IMR-90 (cell line): ENCODE results near the gene TDRD12. TPM values are rescaled to one million over a fixed set of nuclear protein-coding genes. Genes with fewer than 3 reads are reported as not detected.

ENCODE experiments used
- ATAC-seq: fragments of 200-7000 bp; cut with Tn5 transposase; 2 replicates; pipeline ENCODE4 v1.9.1; 2020; ENCODE audit warnings: low read depth, mild to moderate bottlenecking, moderate library complexity
- BruUV-seq: library from RNA; stranded (reverse); fragments of 400-500 nt; replicated peaks from 2 replicates; lab custom pipeline; 2021; lab: Mats Ljungman, UMichigan
- CTCF ChIA-PET: fragments of 300-600 bp; formaldehyde crosslinking; extraction: SDS; loops from one replicate; lab custom pipeline; 2021; ENCODE audit warnings: antibody characterized with exemption; lab: Yijun Ruan, JAX
- POLR2A ChIA-PET: fragments of 300-600 bp; sonication (Branson Sonifier 250); formaldehyde crosslinking; loops from one replicate; lab custom pipeline; 2022; ENCODE audit warnings: antibody characterized with exemption; ENCODE audit not compliant: unreplicated experiment; lab: Charles Lee
- DNase-seq: peaks from one replicate; pipeline ENCODE4 v3.0.0; 2013
- H2AFZ ChIP-seq: replicated peaks from 2 replicates; pipeline ENCODE3; 2013; ENCODE audit warnings: low read length, mild to moderate bottlenecking; ENCODE audit not compliant: poor library complexity
- H2AK5ac ChIP-seq: 2 replicates; pipeline ENCODE4 v1.6.1; 2013; ENCODE audit warnings: low read depth, low read length, inconsistent platforms
- H2AK9ac ChIP-seq: replicated peaks from 2 replicates; pipeline ENCODE3; 2013; ENCODE audit warnings: mild to moderate bottlenecking, low read depth, low read length, moderate library complexity; ENCODE audit not compliant: poor library complexity
- H2BK120ac ChIP-seq: 2 replicates; pipeline ENCODE4 v1.6.1; 2013; ENCODE audit warnings: low read depth, low read length, inconsistent platforms
- H2BK15ac ChIP-seq: 3 replicates; pipeline ENCODE4 v1.6.1; 2013; ENCODE audit warnings: low read depth, low read length, inconsistent platforms
- H2BK20ac ChIP-seq: 2 replicates; pipeline ENCODE4 v1.6.1; 2013; ENCODE audit warnings: low read depth, mild to moderate bottlenecking, inconsistent platforms, low read length, moderate library complexity
- H2BK5ac ChIP-seq: 2 replicates; pipeline ENCODE4 v1.6.1; 2013; ENCODE audit warnings: mild to moderate bottlenecking, low read depth, low read length, inconsistent platforms; ENCODE audit not compliant: poor library complexity, severe bottlenecking
- H3K14ac ChIP-seq: replicated peaks from 2 replicates; pipeline ENCODE4 v1.6.1; 2013; ENCODE audit warnings: low read depth, low read length, inconsistent platforms
- H3K18ac ChIP-seq: 2 replicates; pipeline ENCODE4 v1.6.1; 2013; ENCODE audit warnings: low read depth, low read length, control low read depth
- H3K23ac ChIP-seq: 2 replicates; pipeline ENCODE4 v1.6.1; 2013; ENCODE audit warnings: low read depth, low read length, inconsistent platforms
- H3K27ac ChIP-seq: 2 replicates; pipeline ENCODE4 v1.5.1; 2013; ENCODE audit warnings: mild to moderate bottlenecking, control low read depth, low read length; ENCODE audit not compliant: insufficient read depth
- H3K27me3 ChIP-seq: 2 replicates; pipeline ENCODE4 v1.6.1; 2013; ENCODE audit warnings: low read length; ENCODE audit not compliant: control insufficient read depth, insufficient read depth
- H3K36me3 ChIP-seq: 2 replicates; pipeline ENCODE4 v1.6.1; 2013; ENCODE audit warnings: low read length, mixed read lengths; ENCODE audit not compliant: control insufficient read depth, insufficient read depth
- H3K4ac ChIP-seq: 2 replicates; pipeline ENCODE4 v1.6.1; 2013; ENCODE audit warnings: low read depth, low read length, inconsistent platforms
- H3K4me1 ChIP-seq: 2 replicates; pipeline ENCODE4 v1.6.1; 2013; ENCODE audit warnings: low read length, mixed read lengths; ENCODE audit not compliant: control insufficient read depth, insufficient read depth
- H3K4me2 ChIP-seq: 2 replicates; pipeline ENCODE4 v1.6.1; 2013; ENCODE audit warnings: low read depth, mild to moderate bottlenecking, control low read depth, low read length, moderate library complexity
- H3K4me3 ChIP-seq: 2 replicates; pipeline ENCODE4 v1.5.1; 2013; ENCODE audit warnings: low read depth, mild to moderate bottlenecking, control low read depth, low read length, moderate library complexity; ENCODE audit not compliant: insufficient read depth
- H3K56ac ChIP-seq: 2 replicates; pipeline ENCODE4 v1.6.1; 2013; ENCODE audit warnings: low read length, inconsistent platforms; ENCODE audit not compliant: insufficient read depth; ENCODE audit errors: extremely low read depth
- H3K79me1 ChIP-seq, 2 experiments: 2 replicates each; pipeline ENCODE4 v1.6.1; 2013; ENCODE audit warnings: low read length in 2 of 2, inconsistent platforms in 1 of 2, low read depth in 1 of 2
- H3K9ac ChIP-seq: 2 replicates; pipeline ENCODE4 v1.6.1; 2013; ENCODE audit warnings: low read depth, low read length, control low read depth
- H3K9me1 ChIP-seq: 2 replicates; pipeline ENCODE4 v1.6.1; 2013; ENCODE audit warnings: low read length, inconsistent platforms; ENCODE audit not compliant: insufficient read depth
- H3K9me3 ChIP-seq: 2 replicates; pipeline ENCODE4 v1.6.1; 2013; ENCODE audit warnings: low read length; ENCODE audit not compliant: control insufficient read depth, insufficient read depth
- H4K20me1 ChIP-seq: 2 replicates; pipeline ENCODE4 v1.6.1; 2013; ENCODE audit warnings: low read length, inconsistent platforms; ENCODE audit not compliant: insufficient read depth
- H4K5ac ChIP-seq: 2 replicates; pipeline ENCODE4 v1.6.1; 2013; ENCODE audit warnings: mild to moderate bottlenecking, low read depth, low read length, control low read depth
- H4K8ac ChIP-seq, 2 experiments: 2 replicates each; pipeline ENCODE4 v1.6.1; 2013; ENCODE audit warnings: low read depth in 2 of 2, low read length in 2 of 2, control low read depth in 1 of 2, inconsistent platforms in 1 of 2
- H4K91ac ChIP-seq: 2 replicates; pipeline ENCODE4 v1.6.1; 2013; ENCODE audit warnings: low read depth, low read length, inconsistent platforms; ENCODE audit not compliant: insufficient read depth
- BHLHE40 ChIP-seq: fragments of 150-350 bp; IDR thresholded peaks from 2 replicates; pipeline ENCODE4 v1.6.1; 2016; ENCODE audit warnings: mild to moderate bottlenecking, low read depth, low read length
- CEBPB ChIP-seq: IDR thresholded peaks from 2 replicates; pipeline ENCODE4 v1.6.1; 2012; ENCODE audit warnings: low read depth, low read length, improper control_type of control experiment
- CHD1 ChIP-seq: IDR thresholded peaks from 2 replicates; pipeline ENCODE4 v1.6.1; 2012; ENCODE audit warnings: low read depth, low read length, improper control_type of control experiment
- ELK1 ChIP-seq: fragments of 150-350 bp; IDR thresholded peaks from 2 replicates; pipeline ENCODE4 v1.6.1; 2016; ENCODE audit warnings: low read depth, mild to moderate bottlenecking, low read length, moderate library complexity, borderline replicate concordance
- FOS ChIP-seq: fragments of 150-350 bp; IDR thresholded peaks from 2 replicates; pipeline ENCODE4 v1.6.1; 2016; ENCODE audit warnings: low read depth, low read length
- MAFK ChIP-seq: IDR thresholded peaks from 2 replicates; pipeline ENCODE4 v1.6.1; 2012; ENCODE audit warnings: low read depth, low read length, improper control_type of control experiment
- MAZ ChIP-seq: IDR thresholded peaks from 2 replicates; pipeline ENCODE4 v1.6.1; 2012; ENCODE audit warnings: low read depth, mild to moderate bottlenecking, low read length, improper control_type of control experiment, moderate library complexity, borderline replicate concordance
- MXI1 ChIP-seq: IDR thresholded peaks from 2 replicates; pipeline ENCODE4 v1.6.1; 2012; ENCODE audit warnings: low read depth, mild to moderate bottlenecking, low read length, moderate library complexity, borderline replicate concordance
- NFE2L2 ChIP-seq: fragments of 150-350 bp; IDR thresholded peaks from 2 replicates; pipeline ENCODE4 v1.6.1; 2016; ENCODE audit warnings: low read depth, mild to moderate bottlenecking, low read length
- POLR2A ChIP-seq: IDR thresholded peaks from 2 replicates; pipeline ENCODE4 v1.6.1; 2012; ENCODE audit warnings: mild to moderate bottlenecking, low read depth, low read length
- RAD21 ChIP-seq: IDR thresholded peaks from 2 replicates; pipeline ENCODE4 v1.6.1; 2012; ENCODE audit warnings: low read length, improper control_type of control experiment
- RCOR1 ChIP-seq: IDR thresholded peaks from 2 replicates; pipeline ENCODE4 v1.6.1; 2012; ENCODE audit warnings: mild to moderate bottlenecking, low read length, improper control_type of control experiment; ENCODE audit not compliant: insufficient replicate concordance
- RFX5 ChIP-seq: IDR thresholded peaks from 2 replicates; pipeline ENCODE4 v1.8.0; 2012; ENCODE audit warnings: low read depth, mild to moderate bottlenecking, low read length, moderate library complexity
- SMC3 ChIP-seq: fragments of 150-350 bp; IDR thresholded peaks from 2 replicates; pipeline ENCODE4 v1.6.1; 2016; ENCODE audit warnings: low read depth, mild to moderate bottlenecking, antibody characterized with exemption, low read length, moderate library complexity
- WGBS, 2 experiments: methylation state at CpG; one replicate each; pipeline versions ENCODE4 v1.1.5 to v1.1.7; 2013; ENCODE audit warnings: missing lambda C conversion rate in 2 of 2; ENCODE audit not compliant: insufficient read length in 1 of 2; ENCODE audit errors: extremely low coverage in 2 of 2; 5-methylcytosine and 5-hydroxymethylcytosine counted together
- dilution Hi-C: fragments of 300-500 bp; cut with HindIII; formaldehyde crosslinking; loops from one replicate; pipeline ENCODE4 v1.14.3; 2018; ENCODE audit warnings: low sequenced_read_pairs; ENCODE audit not compliant: unreplicated experiment
- in situ Hi-C: fragments of 300-500 bp; cut with MboI; formaldehyde crosslinking; loops from 3 replicates; pipeline ENCODE4 v1.14.3; 2019; ENCODE audit warnings: low sequenced_read_pairs, inconsistent platforms, mixed read lengths
- intact Hi-C: fragments of 100-400 bp; cut with micrococcal nuclease; formaldehyde crosslinking; loops from 2 replicates; pipeline ENCODE4 v1.10.0; 2022
- polyA plus RNA-seq, 3 experiments: library from polyadenylated mRNA; depleted of rRNA; stranded (reverse); fragments of >200 nt; gene quantifications; 2 replicates each; pipeline ENCODE4 v1.2.3, GENCODE V29; 2012; ENCODE audit warnings: low replicate concordance in 1 of 3
- total RNA-seq: library from RNA; depleted of rRNA; stranded (reverse); fragments of >200 nt; gene quantifications from 2 replicates; pipeline ENCODE4 v1.2.3, GENCODE V29; 2012
- TF ChIP-seq, protein P1 (sequence below): fragments of 150-350 bp; IDR thresholded peaks from 2 replicates; pipeline ENCODE4 v1.6.1; 2017; ENCODE audit warnings: mild to moderate bottlenecking, antibody characterized with exemption, low read length, low read depth
- TF ChIP-seq, protein P2 (sequence below): conservative IDR thresholded peaks from 2 replicates; pipeline ENCODE4 v1.5.1; 2012; ENCODE audit warnings: mild to moderate bottlenecking, low read depth, low read length, improper control_type of control experiment

The TDRD12 gene
- total and polyA plus RNA-seq, 2 of the 4 experiments (the other 2 are of a cell fraction) = under 0.01 to 0.07 TPM

GRCh38 chr19:32717496-32717895 is 2.1 kb upstream of the TDRD12 start:
- 57% methylated on average over 1 of the region's 5 CpGs; no CpG with 5 or more reads in 1 of the 2 experiments for WGBS, 2 experiments
- Histone ChIP-seq H3K36me3 (peaks cover 5% of the 10 kb centered on the region; the same call in 1 of the 2 replicates), H4K91ac (no peak overlapping the region), H3K4me3 (no peak overlapping the region), H3K4me2 (no peak overlapping the region), H3K9me1 (no peaks in the 10 kb centered on the region), H4K5ac (no peak overlapping the region), H3K27ac (no peak overlapping the region), H2BK20ac (no peak overlapping the region), H3K18ac (no peak overlapping the region), H3K14ac (no peak overlapping the region), H2BK15ac (no peak overlapping the region), H2BK5ac (no peak overlapping the region), H3K23ac (no peak overlapping the region), H4K20me1 (no peaks in the 10 kb centered on the region), H3K4me1 (no peaks in the 10 kb centered on the region), H3K56ac (no peak overlapping the region), H3K27me3 (no peaks in the 10 kb centered on the region), H2AFZ (no peak overlapping the region), H2BK120ac (no peak overlapping the region), H2AK9ac (peak overlapping the region; percentile 42), H4K8ac (no peak overlapping the region), H3K9ac (no peak overlapping the region), H3K79me1 (no peaks in the 10 kb centered on the region), H3K4ac (no peak overlapping the region), H3K9me3 (no peaks in the 10 kb centered on the region), H2AK5ac (no peak overlapping the region)
- POLR2A ChIA-PET = no interaction called here
- BruUV-seq = no TSS peak
- dilution Hi-C loops = no loop called here
- CTCF ChIA-PET = no interaction called here
- no peak for DNase-seq
- in situ Hi-C loops = no loop called here
- ATAC-seq = no peak
- no peak for TF ChIP-seq MAFK
- no peak for TF ChIP-seq CHD1
- no peak for TF ChIP-seq RCOR1
- TF ChIP-seq RFX5 = no peak
- TF ChIP-seq FOS = no peak
- TF ChIP-seq MXI1 = no peak
- no peak for TF ChIP-seq MAZ
- TF ChIP-seq, protein P1, sequence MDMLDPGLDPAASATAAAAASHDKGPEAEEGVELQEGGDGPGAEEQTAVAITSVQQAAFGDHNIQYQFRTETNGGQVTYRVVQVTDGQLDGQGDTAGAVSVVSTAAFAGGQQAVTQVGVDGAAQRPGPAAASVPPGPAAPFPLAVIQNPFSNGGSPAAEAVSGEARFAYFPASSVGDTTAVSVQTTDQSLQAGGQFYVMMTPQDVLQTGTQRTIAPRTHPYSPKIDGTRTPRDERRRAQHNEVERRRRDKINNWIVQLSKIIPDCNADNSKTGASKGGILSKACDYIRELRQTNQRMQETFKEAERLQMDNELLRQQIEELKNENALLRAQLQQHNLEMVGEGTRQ = no peak
- TF ChIP-seq ELK1 = no peak
- TF ChIP-seq POLR2A = no peak
- no peak for TF ChIP-seq BHLHE40
- no peak for TF ChIP-seq CEBPB
- TF ChIP-seq NFE2L2 = no peak
- no peak for TF ChIP-seq RAD21
- TF ChIP-seq, protein P2, sequence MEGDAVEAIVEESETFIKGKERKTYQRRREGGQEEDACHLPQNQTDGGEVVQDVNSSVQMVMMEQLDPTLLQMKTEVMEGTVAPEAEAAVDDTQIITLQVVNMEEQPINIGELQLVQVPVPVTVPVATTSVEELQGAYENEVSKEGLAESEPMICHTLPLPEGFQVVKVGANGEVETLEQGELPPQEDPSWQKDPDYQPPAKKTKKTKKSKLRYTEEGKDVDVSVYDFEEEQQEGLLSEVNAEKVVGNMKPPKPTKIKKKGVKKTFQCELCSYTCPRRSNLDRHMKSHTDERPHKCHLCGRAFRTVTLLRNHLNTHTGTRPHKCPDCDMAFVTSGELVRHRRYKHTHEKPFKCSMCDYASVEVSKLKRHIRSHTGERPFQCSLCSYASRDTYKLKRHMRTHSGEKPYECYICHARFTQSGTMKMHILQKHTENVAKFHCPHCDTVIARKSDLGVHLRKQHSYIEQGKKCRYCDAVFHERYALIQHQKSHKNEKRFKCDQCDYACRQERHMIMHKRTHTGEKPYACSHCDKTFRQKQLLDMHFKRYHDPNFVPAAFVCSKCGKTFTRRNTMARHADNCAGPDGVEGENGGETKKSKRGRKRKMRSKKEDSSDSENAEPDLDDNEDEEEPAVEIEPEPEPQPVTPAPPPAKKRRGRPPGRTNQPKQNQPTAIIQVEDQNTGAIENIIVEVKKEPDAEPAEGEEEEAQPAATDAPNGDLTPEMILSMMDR = no peak
- no peak for TF ChIP-seq SMC3
- intact Hi-C loops = no loop called here
